ENCODE data around the gene SNAPC4.
"Not testable (repeated sequence)": the region's sequence is repeated elsewhere in the genome, so short reads cannot be mapped to it uniquely, and the experiment has no call there.

The SNAPC4 gene

DNA sequence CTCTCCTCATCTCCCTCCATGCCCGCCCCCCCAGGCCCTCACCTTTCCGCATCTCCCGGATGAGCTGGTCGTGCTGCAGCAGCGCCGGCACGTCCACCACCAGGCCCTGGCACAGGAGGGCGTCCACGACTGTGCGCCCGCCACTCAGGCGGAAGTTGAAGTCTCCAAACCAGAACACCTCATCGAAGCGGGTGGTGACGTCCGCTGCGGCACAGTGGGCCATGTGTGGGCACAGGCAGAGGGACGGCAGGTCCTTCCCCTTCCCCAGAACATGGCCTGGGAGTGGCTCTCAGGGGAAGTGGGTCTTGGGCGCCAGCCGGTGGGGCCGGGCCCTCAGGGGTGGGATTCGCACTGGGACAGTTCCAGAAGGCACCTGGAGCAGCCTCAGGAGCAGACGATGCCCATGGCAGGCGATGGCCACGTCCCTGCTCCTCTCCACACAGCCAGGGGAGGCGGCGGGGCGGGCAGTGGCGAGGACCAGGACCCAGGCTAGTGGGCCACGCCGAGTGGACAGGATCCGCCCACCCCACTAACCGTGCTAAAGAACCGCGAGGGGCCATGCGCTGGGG, 31.9 kb upstream of the SNAPC4 start:
- no peak for DNase-seq

DNA sequence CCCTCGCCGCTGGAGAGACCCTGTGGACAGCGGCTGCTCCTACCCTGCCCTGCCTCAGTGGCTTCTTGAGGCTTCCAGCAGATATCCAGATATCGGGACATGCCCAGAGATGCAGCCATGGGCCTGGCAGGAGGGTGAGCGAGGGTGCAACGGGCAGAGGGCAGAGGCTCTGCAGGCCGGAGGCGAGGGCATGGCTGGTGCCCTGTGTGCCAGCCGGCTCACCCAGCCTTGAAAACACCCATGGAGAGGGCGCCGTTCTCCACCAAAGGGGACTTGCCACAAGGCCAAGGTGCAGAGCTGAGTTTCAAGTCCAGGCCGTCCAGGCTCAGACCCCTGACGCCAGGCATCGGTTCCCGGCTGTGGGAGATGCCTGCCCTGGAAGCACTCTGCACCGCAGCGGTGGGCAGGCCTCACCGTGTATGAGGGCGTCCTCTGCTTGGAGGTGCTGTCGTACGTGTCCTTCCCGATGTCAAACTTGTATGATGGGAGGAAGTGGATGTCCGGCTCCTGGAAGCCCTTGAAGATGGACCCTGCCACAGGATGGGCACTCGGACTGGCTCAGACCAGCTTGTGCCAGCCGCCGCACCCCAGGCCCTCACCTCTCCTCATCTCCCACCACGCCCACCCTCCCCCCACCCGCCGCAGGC, 30.7 kb upstream of the SNAPC4 start:
- DNase-seq, result no peak

DNA sequence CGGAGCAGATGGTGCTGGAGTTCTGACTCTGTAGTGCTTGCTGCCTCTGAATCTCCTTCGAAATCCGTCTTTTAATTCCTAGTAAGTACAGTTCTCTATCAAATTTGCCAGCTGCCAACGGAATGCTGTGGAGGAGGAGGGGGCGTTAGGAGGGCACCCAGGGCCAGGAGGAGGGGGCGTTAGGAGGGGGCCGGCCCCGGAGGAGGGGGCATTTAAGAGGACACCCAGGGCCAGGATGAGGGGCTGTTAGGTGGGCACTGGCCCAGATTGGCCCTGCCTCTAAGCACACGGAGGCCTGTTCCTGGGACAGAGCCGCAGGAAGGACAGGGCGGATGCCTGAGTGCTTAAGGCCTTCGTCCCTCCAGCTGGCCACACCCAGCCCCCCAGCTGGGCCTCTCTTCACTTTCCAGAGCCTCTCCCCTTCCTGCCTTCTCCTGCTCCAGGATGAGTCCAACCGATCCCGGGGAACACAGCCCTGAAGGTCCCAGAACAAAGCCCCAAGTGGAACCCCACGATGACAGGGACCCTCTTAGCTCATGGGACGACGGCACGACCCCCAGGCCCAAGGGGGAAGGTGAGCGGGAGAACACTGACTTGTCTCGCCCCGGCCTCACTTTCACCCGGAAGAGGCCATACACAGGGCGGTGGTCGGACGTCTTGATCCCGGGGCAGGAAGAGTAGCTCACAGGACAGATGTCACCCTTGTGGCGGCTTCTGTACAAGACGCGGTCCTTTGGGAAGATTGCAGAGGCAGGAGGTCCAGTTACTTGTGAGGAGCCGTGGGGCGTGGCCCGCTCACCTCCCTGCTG, 29.9 kb upstream of the SNAPC4 start:
- DNase-seq, result no peak

DNA sequence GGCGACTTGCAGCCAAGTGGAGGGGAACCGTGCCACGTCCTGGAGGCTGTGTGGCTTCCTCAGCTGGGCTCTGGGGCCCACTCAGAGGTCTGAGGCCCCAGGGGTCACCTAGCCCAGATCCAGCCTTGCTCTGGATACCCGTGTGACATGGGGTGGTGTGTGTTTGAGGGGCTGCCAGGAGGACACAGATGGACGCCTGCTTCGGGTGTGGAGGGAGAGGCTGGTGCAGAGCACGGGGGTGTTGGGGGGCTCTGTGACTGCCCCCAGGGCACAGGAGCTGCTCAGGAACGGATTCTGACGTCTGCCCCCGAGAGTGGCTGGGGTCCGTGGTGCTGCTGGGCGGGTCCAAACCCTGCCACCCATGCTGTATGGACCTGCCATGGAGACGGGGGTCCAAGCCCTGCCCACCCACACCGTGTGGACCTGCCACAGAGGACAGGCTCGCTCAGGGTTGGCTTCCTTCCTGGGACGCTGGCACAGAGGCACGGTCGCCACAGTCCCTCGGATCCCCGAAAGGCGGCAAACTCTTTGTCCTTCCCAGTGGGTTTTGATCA, 29.2 kb upstream of the SNAPC4 start:
- no peak for DNase-seq

DNA sequence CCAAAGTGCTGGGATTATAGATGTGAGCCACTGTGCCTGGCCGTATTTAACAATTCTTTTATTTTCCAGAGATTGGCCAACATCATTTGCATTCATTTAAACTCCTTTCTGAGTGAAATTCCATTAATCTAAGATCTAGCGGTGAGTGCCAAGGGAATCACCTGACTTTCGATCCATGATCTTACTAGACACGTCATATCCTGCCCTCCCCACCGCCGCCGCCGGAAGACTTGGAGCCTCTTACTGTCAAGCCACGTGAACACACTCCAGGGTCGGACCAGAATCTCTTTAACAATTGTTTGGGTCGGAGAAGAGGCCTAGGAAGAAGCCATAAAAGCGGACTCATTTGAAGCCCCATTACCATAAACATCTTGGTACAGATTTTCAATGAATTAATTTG, 26.8 kb upstream of the SNAPC4 start:
- no peak for DNase-seq

DNA sequence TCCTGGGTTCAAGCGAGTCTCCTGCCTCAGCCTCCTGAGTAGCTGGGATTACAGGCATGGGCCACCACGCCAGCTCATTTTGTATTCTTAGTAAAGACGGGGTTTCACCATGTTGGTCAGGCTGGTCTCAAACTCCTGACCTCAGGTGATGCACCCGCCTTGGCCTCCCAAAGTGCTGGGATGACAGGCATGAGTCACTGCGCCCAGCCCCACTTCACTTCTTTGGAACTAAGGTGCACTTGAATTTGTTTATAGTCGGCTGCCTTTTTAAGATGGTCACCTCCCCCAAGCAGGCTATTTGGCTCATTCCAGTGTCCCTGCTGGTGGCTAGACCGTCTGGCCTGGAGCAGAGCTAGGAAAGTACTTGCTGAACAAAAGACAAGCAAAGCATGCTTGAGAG, 25.4 kb upstream of the SNAPC4 start:
- not testable (repeated sequence) for DNase-seq

DNA sequence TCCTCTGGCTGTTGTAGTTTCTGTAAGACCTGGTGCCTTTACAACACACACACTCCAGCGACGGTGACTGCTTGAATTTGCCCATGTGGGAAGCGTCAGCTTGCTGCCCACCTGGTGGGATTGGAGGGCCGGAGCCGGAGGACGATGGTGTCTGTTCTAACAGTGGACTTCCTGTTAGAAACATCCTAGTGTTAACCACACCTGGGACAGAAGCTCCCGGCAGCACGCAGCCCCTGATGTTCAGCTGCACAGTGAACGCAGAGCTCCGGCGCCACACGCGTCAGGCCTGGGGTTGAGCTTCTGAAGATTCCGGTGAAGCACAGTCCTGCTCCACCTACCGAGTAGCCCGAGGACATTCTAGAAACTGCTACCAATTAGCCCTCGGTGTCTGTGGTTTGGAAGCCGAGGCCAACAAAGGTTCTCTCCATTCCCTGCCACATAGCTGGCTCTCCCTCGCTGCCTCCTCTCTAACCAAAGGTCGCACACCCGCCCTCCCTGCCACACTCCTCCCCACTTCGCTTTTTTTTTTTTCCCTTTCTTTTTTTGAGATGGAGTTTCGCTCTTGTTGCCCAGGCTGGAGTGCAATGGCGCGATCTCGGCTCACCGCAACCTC, 24.9 kb upstream of the SNAPC4 start:
- no peak for DNase-seq

DNA sequence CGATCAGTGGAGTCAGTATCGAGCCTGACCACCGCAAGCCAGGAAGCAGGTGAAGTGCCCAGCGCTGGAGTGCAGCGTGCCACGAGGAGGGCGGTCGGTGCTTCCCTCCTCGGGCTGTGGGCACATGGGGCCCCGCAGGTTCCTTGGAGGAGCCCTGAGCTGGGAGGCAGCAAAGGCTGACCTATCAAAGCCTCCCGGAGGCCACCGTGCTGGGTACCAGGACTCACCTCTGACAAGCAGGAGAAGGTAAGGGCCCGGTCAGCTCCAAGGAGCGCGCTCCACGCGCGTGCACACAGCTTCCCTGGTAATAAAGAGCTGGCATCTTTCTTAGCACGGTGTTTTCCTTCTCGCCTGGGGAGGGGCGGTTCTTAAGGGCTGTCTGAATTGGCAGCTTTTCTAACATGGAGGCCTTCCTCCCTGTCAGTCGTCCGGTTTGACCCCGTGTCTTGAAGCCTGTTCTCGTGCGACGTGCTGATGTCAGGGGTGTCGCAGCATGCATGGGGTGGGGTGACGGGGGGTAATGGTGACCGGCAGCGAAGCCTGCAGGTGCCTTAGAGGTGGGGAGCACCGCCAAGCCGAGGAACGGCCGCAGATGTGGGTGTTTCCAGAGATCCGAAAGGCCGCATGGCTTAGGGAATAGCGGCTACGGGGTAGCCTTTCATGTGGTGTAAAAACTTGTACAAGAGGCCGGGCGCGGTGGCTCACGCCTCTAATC, 23.6 kb upstream of the SNAPC4 start:
- no peak for DNase-seq

DNA sequence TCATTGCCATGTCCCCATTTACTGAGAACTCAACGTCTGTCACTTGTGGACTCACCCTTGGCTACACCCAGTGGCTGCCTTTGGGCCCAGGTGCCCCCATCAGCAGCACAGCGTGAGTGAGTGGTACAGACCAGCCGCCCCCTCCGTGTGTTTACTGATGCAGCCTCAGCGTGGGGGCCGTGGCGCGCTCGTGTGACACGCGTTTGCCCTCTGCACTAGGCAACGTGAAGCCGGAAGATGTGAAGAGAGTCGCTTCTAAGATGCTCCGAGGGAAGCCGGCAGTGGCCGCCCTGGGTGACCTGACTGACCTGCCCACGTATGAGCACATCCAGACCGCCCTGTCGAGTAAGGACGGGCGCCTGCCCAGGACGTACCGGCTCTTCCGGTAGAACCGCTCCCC, 22.9 kb upstream of the SNAPC4 start:
- no peak for DNase-seq

DNA sequence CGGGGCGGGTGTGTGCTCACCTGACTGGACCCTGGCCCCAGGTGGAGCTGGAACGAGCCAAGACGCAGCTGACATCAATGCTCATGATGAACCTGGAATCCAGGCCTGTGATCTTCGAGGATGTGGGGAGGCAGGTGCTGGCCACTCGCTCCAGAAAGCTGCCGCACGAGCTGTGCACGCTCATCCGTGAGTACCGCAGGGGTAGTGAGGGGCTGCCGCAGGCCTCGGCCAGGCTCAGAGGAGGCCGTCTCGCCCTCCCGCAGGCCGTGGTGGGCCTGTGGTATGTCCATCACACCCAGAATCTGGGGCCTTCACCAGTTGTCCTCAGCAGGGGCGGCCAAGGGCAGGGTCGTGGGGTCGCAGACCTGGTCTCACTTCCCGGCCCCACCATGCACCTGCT, 21.8 kb upstream of the SNAPC4 start:
- no peak for DNase-seq

DNA sequence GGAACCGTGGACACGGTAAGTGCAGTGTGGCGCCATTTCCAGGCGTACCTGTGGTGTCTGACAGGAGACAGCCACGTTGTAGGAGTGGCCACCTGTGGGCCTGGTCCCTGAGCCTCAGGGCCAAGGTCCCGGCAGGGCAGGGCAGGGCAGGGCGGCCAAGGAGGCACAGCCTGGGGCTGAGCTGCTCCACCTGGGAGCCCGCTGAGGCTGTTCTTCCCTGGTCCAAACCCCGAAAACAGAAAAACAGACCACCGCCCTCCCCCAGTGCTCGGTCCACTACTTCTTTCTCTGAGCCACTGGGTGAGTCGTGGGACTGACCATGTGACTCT, 19.1 kb upstream of the SNAPC4 start:
- no peak for DNase-seq

DNA sequence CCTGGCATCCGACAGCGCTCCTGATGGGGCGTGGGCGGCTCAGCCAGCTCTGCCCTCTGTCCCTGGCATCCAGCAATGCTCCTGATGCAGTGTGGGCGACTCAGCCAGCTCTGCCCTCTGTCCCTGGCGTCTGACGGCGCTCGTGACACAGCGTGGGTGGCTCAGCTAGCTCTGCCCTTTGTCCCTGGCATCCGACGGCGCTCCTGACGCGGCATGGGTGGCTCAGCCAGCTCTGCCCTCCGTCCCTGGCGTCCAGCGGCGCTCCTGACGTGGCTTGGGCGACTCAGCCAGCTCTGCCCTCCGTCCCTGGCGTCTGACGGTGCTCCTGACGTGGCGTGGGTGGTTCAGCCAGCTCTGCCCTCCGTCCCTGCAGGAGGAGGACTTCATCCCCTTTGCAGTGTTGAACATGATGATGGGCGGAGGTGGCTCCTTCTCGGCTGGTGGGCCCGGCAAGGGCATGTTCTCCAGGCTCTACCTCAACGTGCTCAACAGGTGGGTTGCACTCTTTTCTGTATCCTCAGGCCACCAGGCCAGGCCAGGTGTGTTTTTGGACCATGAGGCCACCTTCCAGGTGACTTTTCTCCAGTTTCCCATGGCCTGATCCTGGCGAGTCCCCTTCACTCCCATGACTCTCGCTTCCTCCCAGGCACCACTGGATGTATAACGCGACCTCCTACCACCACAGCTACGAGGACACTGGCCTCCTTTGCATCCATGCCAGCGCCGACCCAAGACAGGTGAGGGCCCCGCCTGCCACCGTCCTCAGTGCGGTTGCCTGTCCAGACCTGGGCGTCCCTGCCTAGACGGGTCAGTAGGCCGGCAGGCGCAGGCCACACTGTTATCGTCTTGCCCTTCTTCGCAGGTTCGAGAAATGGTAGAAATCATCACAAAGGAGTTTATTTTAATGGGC, 18.5 kb upstream of the SNAPC4 start:
- DNase-seq, result no peak

DNA sequence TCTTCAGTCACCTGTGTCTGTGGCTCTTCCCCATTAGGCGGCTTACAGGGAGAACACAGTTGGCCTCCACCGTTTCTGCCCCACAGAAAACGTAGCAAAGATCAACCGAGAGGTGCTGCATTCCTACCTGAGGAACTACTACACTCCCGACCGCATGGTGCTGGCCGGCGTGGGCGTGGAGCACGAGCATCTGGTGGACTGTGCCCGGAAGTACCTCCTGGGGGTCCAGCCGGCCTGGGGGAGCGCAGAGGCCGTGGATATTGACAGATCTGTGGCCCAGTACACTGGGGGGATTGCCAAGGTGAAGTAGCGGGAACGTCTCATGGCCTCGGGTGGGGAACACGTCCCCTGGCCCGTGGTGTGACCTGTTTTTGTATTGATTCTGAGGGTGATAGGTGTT, 16.9 kb upstream of the SNAPC4 start:
- no peak for DNase-seq

DNA sequence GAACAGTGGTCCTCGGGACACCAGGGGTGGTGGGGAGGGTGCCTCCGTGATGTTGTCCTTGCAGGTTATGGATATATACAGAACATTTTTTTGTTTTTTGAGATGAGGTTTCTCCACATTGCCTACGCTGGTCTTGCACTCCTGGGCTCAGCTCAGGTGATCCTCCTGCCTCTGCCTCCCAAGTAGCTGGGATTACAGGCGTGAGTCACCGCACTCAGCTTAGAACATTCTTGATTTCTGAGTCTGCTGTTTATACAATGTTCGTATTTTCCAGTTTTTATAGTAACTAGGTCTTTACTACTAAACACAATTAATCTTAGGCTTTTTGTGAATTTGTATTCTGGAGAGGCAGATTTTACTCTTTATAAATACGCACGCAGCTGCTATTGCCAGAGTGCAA, 16.5 kb upstream of the SNAPC4 start:
- DNase-seq, result no peak

DNA sequence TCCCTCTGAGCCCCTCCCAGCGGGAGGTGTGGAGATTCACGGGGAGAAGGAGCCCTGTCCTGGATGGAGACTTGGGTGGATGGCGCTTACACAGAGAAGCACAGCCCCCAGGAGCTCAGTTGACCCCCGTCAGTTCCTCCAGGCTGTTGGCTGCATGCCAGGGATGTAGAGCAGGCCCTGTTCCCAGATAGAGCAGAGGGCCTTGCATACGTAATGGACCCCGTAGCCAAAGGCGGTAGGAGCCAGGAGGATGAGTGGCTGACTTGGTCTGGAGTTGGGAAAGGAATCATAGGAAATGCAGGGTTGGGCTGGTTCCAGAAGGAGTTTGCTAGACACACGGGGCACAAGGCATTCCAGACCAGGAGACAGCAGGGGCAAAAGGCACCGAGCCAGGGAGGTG, 13.0 kb upstream of the SNAPC4 start:
- no peak for DNase-seq

DNA sequence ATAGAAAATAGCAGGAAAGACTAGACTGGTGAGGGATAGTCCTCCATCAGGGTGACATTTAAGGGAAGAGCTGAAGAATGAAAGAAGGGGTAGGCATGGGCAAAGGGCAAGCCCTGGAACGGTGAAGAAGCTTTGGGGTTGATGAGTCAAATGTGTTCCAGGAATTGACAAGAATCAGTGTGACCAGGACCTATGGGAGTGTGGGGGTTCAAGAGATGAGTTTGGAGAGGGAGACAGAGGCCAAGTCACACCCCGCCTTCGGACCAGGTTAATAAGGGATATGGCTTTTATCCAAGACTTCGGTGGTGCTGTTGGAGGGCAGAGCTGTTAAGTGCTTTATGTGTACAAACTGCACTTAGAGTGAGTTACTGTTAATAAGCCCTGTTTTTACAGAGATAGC, 11.4 kb upstream of the SNAPC4 start:
- no peak for DNase-seq

DNA sequence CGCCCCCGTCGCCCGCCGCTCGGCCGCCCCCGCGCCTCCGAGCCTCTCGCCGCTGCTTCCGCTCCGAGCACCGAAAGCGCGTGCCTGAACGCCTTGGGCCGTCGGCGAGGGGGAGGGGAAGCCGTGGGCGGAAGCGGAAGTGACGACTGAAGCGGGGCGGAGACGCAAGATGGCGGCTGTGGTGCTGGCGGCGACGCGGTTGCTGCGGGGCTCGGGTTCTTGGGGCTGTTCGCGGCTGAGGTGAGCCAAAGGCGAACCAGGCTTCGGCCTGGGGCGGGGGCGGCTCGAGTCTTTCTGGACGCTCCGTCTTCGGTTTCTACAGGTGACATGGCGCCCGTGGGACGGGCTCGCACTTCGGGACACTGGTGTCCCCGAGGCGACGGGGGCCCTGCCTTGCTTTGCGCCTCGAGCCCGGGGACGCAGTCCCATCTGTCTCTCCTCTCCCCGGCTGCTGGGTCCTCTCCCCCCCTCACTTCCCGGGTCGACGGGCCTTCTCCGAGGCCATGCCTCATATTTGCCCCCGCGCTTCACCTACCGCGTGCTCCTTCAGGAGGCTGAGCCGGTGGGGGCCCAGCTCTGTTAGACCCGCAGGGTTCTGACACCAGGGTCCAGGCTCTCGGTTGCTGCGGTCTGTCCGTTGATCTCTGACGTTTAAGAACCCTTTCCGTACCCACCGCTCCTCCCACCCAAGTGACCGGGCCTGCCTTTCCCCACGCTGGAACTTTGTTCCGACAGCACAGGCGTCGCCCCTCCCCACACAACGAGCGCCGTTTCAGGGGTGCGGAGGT, 10.7 kb upstream of the SNAPC4 start, which contains the start of the genes ENTR1 and PMPCA:
Gene ENTR1 (minus strand): TSS at position 115 of the 788 bp plus-strand sequence. CDS start 217 bp downstream, outside the sequence.
Gene PMPCA (plus strand): TSS at position 159 of the 788 bp plus-strand sequence. CDS start 11 bp downstream, at position 170.
- peak; percentile 91 for DNase-seq

DNA sequence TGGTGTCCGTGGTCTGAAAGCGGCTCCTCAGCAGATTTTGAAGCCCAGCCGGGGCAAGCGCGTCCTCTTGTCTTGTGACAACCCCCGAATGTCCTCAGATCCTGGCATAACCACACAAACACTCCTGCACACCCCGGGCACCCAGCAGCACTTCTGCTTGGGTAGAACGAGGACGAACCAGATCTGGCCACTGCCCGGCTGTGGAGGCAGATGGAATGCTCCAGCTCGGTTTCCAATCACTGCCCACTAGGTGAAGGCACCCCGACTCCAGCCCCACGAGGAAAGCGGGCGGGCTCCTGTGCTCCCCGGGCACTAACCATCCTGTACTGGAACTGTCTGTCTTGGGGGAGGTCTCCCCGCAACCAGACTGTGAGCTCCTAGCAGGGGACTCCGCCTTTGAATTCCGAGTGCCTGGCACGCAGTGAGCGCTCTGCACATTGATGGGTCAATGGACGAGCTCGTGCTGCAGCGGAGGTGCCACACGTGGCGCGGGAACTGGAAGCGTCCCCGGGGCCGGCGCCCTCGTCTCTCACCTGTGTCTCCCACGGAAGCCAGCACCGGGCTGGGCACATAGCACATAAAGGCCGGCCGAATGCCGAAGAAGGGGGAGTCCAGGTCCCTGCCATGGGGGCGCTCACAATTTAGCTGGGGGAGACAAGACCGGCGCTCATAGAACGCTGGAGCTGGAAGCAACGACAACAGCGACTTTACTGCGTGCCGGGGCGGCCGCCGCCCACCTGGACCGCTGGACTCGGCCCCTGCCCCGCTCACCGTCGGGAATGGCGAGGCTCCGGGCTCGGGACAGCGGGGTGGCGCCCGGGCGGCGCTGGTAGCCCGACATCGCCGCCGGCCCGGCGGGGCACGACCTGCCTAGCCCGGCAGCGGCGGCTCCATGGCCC, 9.8 kb upstream of the SNAPC4 start:
- DNase-seq, result peak; percentile 29

DNA sequence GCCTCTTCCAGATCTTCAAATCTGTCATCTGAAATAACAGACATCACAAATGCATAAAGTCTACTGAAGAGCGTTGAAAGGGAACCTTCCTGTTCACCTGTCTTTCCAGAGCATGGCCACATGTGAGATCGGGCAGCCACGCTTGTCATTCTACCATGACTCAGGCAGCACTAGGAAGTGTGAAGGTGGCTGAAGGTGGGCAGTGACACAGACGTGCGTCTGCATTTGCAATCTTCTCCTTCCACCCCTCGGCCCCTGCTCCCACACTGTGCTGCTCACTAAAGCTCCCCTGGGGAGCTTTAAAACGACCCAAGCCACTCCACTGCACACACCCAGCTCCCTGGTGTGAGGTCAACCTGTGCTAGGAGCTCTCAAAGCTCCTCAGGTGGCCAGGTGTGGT, 7.9 kb upstream of the SNAPC4 start:
- no peak for DNase-seq

DNA sequence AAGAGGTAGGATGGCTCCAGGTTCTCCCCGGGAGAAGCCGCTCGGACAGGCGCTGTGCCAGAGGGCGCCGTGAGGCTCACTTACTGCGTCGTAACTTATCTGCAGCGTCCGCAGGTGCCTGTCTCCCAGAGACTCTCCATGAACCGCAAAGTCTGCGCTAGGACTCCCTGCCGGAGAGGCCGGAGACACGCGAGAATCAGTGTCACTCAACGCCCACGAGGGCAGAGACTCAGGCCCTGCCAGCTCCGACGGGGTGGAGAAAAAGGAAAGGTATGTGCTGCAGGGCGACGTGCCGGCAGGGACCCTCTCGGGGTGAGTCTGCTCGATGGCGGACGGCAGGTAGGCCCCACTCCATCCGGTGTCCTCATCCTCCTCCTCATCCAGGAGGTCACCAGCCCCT, 7.1 kb upstream of the SNAPC4 start:
- not testable (repeated sequence) for DNase-seq
